H9 (cell line): Measurements from ENCODE around the gene ANKUB1. TPM values are rescaled to one million over a fixed set of nuclear protein-coding genes. Genes with fewer than 3 reads are reported as not detected.

Experiments used
- DNase-seq: peaks from one replicate; pipeline ENCODE4 v3.0.0-alpha.2; 2017
- H2AFZ ChIP-seq: one replicate; pipeline ENCODE4 v1.6.1; 2013; ENCODE audit warnings: mild to moderate bottlenecking, low read length, control low read depth, moderate library complexity
- H2AK5ac ChIP-seq: 2 replicates; pipeline ENCODE4 v1.6.1; 2013; ENCODE audit warnings: low read length, control low read depth, mixed read lengths; ENCODE audit not compliant: insufficient read length
- H2BK120ac ChIP-seq: one replicate; pipeline ENCODE4 v1.6.1; 2013; ENCODE audit warnings: low read depth, mild to moderate bottlenecking, low read length, control low read depth, inconsistent platforms; ENCODE audit not compliant: poor library complexity, severe bottlenecking
- H2BK12ac ChIP-seq: 2 replicates; pipeline ENCODE4 v1.6.1; 2013; ENCODE audit warnings: low read length, control low read depth, mixed read lengths, low read depth; ENCODE audit not compliant: insufficient read length
- H2BK15ac ChIP-seq: 2 replicates; pipeline ENCODE4 v1.6.1; 2013; ENCODE audit warnings: low read depth, low read length, control low read depth
- H2BK20ac ChIP-seq: one replicate; pipeline ENCODE4 v1.6.1; 2013; ENCODE audit warnings: low read depth, mild to moderate bottlenecking, low read length, control low read depth, inconsistent platforms; ENCODE audit not compliant: poor library complexity, severe bottlenecking
- H2BK5ac ChIP-seq: 2 replicates; pipeline ENCODE4 v1.6.1; 2013; ENCODE audit warnings: low read length, control low read depth, mixed read lengths; ENCODE audit not compliant: insufficient read length
- H3K14ac ChIP-seq: 2 replicates; pipeline ENCODE4 v1.6.1; 2013; ENCODE audit warnings: low read length, control low read depth; ENCODE audit not compliant: insufficient read depth
- H3K18ac ChIP-seq: 2 replicates; pipeline ENCODE4 v1.6.1; 2013; ENCODE audit warnings: low read depth, mild to moderate bottlenecking, mixed read lengths, low read length, control low read depth; ENCODE audit not compliant: insufficient read length
- H3K23ac ChIP-seq: 2 replicates; pipeline ENCODE4 v1.6.1; 2013; ENCODE audit warnings: low read length, control low read depth, mixed read lengths, low read depth; ENCODE audit not compliant: insufficient read length
- H3K23me2 ChIP-seq: 2 replicates; pipeline ENCODE4 v1.6.1; 2013; ENCODE audit warnings: low read depth, mild to moderate bottlenecking, mixed read lengths, low read length, control low read depth; ENCODE audit not compliant: insufficient read length, poor library complexity, severe bottlenecking
- H3K27ac ChIP-seq: 2 replicates; pipeline ENCODE4 v1.5.1; 2013; ENCODE audit warnings: low read length, control low read depth, mixed read lengths, low read depth; ENCODE audit not compliant: insufficient read length
- H3K27me3 ChIP-seq: 2 replicates; pipeline ENCODE4 v1.6.1; 2013; ENCODE audit warnings: low read length, control low read depth, inconsistent platforms; ENCODE audit not compliant: insufficient read depth
- H3K4ac ChIP-seq: 2 replicates; pipeline ENCODE4 v1.6.1; 2013; ENCODE audit warnings: low read depth, mild to moderate bottlenecking, control low read depth, inconsistent platforms, low read length, moderate library complexity
- H3K4me1 ChIP-seq: 2 replicates; pipeline ENCODE4 v1.6.1; 2013; ENCODE audit warnings: low read length, control low read depth, inconsistent platforms; ENCODE audit not compliant: insufficient read depth
- H3K4me2 ChIP-seq: 2 replicates; pipeline ENCODE4 v1.6.1; 2013; ENCODE audit warnings: low read length, control low read depth, mixed read lengths; ENCODE audit not compliant: insufficient read length, insufficient read depth
- H3K56ac ChIP-seq: 2 replicates; pipeline ENCODE4 v1.6.1; 2013; ENCODE audit warnings: low read depth, mild to moderate bottlenecking, mixed read lengths, low read length, control low read depth; ENCODE audit not compliant: insufficient read length
- H3K79me1 ChIP-seq: 2 replicates; pipeline ENCODE4 v1.6.1; 2013; ENCODE audit warnings: low read depth, mild to moderate bottlenecking, moderate library complexity, low read length, control low read depth, inconsistent platforms; ENCODE audit not compliant: insufficient read depth, poor library complexity, severe bottlenecking
- H3K79me2 ChIP-seq: 2 replicates; pipeline ENCODE4 v1.6.1; 2013; ENCODE audit warnings: low read length, control low read depth, inconsistent platforms; ENCODE audit not compliant: insufficient read depth
- H3K9ac ChIP-seq: 2 replicates; pipeline ENCODE4 v1.6.1; 2013; ENCODE audit warnings: low read length, control low read depth, mixed read lengths; ENCODE audit not compliant: insufficient read length; ENCODE audit errors: extremely low read depth
- H3K9me3 ChIP-seq: one replicate; pipeline ENCODE4 v1.6.1; 2013; ENCODE audit warnings: low read depth, low read length, inconsistent platforms; ENCODE audit not compliant: control insufficient read depth
- H3T11ph ChIP-seq: one replicate; pipeline ENCODE4 v1.6.1; 2013; ENCODE audit warnings: mild to moderate bottlenecking, low read length, control low read depth, inconsistent platforms
- H4K20me1 ChIP-seq: one replicate; pipeline ENCODE4 v1.6.1; 2013; ENCODE audit not compliant: control insufficient read depth, insufficient read length, insufficient read depth
- H4K5ac ChIP-seq: 2 replicates; pipeline ENCODE4 v1.6.1; 2013; ENCODE audit warnings: low read depth, mild to moderate bottlenecking, mixed read lengths, low read length, control low read depth; ENCODE audit not compliant: insufficient read length
- H4K8ac ChIP-seq: replicated peaks from 2 replicates; pipeline ENCODE4 v1.6.1; 2013; ENCODE audit warnings: low read length, control low read depth, mixed read lengths, low read depth; ENCODE audit not compliant: insufficient read length
- H4K91ac ChIP-seq: 2 replicates; pipeline ENCODE4 v1.6.1; 2013; ENCODE audit warnings: low read depth, mild to moderate bottlenecking, moderate library complexity, mixed read lengths, low read length, control low read depth; ENCODE audit not compliant: insufficient read length
- H3K27ac Mint-ChIP-seq, 3 experiments: 2 replicates in 2 of 3; 3 replicates in 1 of 3; pipeline ENCODE4 v1.8.0; 2020 to 2021; ENCODE audit warnings: mixed read lengths in 3 of 3, mild to moderate bottlenecking in 1 of 3, moderate library complexity in 1 of 3
- H3K27me3 Mint-ChIP-seq: 2 replicates; pipeline ENCODE4 v1.8.0; 2021; ENCODE audit warnings: low read depth, mild to moderate bottlenecking, moderate library complexity, mixed read lengths
- H3K36me3 Mint-ChIP-seq, 3 experiments: 2 replicates in 2 of 3; 3 replicates in 1 of 3; pipeline ENCODE4 v1.8.0; 2020 to 2021; ENCODE audit warnings: low read depth in 3 of 3, mixed read lengths in 3 of 3; ENCODE audit not compliant: insufficient read depth in 1 of 3
- H3K4me1 Mint-ChIP-seq, 2 experiments: 2 replicates each; pipeline ENCODE4 v1.8.0; 2020; ENCODE audit warnings: mixed read lengths in 2 of 2
- H3K4me3 Mint-ChIP-seq, 2 experiments: 2 replicates in 1 of 2; 3 replicates in 1 of 2; pipeline ENCODE4 v1.8.0; 2020 to 2021; ENCODE audit warnings: mild to moderate bottlenecking in 2 of 2, mixed read lengths in 2 of 2, moderate library complexity in 1 of 2
- H3K9me3 Mint-ChIP-seq, 2 experiments: 2 replicates in 1 of 2; 3 replicates in 1 of 2; pipeline ENCODE4 v1.8.0; 2020; ENCODE audit warnings: mild to moderate bottlenecking in 2 of 2, mixed read lengths in 2 of 2, moderate library complexity in 1 of 2
- WGBS: extraction: QIAGEN DNeasy Blood & Tissue Kit; methylation state at CpG from one replicate; pipeline ENCODE4 v1.1.7; 2013; ENCODE audit warnings: missing lambda C conversion rate, low lambda C conversion rate, mixed read lengths; ENCODE audit not compliant: insufficient read length; ENCODE audit errors: extremely low coverage; 5-methylcytosine and 5-hydroxymethylcytosine counted together
- total RNA-seq: library from RNA; stranded (reverse); gene quantifications from 2 replicates; pipeline ENCODE4 v1.2.1, GENCODE V29; 2021
- TF ChIP-seq, protein P1 (sequence below): fragments of 200-600 bp; sonication (generic); conservative IDR thresholded peaks from 3 replicates; pipeline ENCODE4 v1.8.0; 2021; ENCODE audit warnings: antibody characterized with exemption, mild to moderate bottlenecking

ANKUB1 gene
- total RNA-seq, 1 experiment from 2014 or later, result not detected

DNA sequence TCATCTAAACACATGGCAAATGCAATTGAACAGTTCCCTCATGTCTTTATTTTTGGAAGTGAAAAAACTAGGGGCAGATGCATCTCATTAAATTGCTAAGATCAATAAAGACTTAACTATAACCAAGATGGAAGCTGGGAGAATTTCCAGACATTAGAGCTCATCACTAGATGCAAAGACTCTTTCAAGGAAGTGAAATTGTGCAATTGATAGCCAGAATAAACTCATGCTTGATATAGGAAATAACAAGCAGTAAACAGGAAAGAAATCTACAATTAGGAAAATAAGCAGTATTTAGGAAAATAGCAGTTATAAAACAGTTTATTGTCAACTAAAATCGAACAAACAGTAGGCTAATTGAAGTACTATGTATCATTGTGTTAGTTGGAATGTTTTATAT, 8.8 kb upstream of the ANKUB1 start:
- Histone ChIP-seq H3K4ac (no peak overlapping the region), H3K79me1 (no peaks in the 10 kb centered on the region), H4K8ac (no peak overlapping the region), H3K14ac (no peak overlapping the region), H3K27ac (no peak overlapping the region), H3K56ac (no peak overlapping the region), H3K4me2 (no peak overlapping the region), H3K79me2 (no peaks in the 10 kb centered on the region), H3K23me2 (no peaks in the 10 kb centered on the region), H3K4me1 (no peaks in the 10 kb centered on the region), H3K27me3 (no peaks in the 10 kb centered on the region), H2BK12ac (no peak overlapping the region), H3T11ph (no peak overlapping the region), H2BK15ac (no peak overlapping the region), H4K5ac (no peak overlapping the region), H3K9me3 (no peaks in the 10 kb centered on the region), H2BK5ac (no peak overlapping the region), H4K20me1 (no peaks in the 10 kb centered on the region), H2BK20ac (no peak overlapping the region), H3K18ac (no peak overlapping the region), H2AK5ac (no peak overlapping the region), H4K91ac (no peak overlapping the region), H2BK120ac (no peak overlapping the region), H3K23ac (no peak overlapping the region), H2AFZ (no peak overlapping the region), H3K9ac (no peak overlapping the region)
- H3K27me3 Mint-ChIP-seq, result no peaks in the 10 kb centered on the region; the same call in none of the 2 replicates
- H3K27ac Mint-ChIP-seq, result no peak overlapping the region
- H3K9me3 Mint-ChIP-seq, result no peaks in the 10 kb centered on the region; a peak in 2 of 5 replicates
- no peaks in the 10 kb centered on the region for H3K36me3 Mint-ChIP-seq
- no CpG with 5 or more reads among the region's 1 CpG for WGBS
- H3K4me3 Mint-ChIP-seq, result no peak overlapping the region
- TF ChIP-seq, protein P1, sequence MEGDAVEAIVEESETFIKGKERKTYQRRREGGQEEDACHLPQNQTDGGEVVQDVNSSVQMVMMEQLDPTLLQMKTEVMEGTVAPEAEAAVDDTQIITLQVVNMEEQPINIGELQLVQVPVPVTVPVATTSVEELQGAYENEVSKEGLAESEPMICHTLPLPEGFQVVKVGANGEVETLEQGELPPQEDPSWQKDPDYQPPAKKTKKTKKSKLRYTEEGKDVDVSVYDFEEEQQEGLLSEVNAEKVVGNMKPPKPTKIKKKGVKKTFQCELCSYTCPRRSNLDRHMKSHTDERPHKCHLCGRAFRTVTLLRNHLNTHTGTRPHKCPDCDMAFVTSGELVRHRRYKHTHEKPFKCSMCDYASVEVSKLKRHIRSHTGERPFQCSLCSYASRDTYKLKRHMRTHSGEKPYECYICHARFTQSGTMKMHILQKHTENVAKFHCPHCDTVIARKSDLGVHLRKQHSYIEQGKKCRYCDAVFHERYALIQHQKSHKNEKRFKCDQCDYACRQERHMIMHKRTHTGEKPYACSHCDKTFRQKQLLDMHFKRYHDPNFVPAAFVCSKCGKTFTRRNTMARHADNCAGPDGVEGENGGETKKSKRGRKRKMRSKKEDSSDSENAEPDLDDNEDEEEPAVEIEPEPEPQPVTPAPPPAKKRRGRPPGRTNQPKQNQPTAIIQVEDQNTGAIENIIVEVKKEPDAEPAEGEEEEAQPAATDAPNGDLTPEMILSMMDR, result no peak
- H3K4me1 Mint-ChIP-seq, result no peaks in the 10 kb centered on the region
- DNase-seq, result no peak
